ENCODE data around the gene PLA2G4D.

- TF ChIP-seq CTCF (IDR thresholded peaks at IDR 0.05), result no peak
- no peak for TF ChIP-seq POLR2A (IDR thresholded peaks at IDR 0.05)
These were observed 70.1 kb downstream of the PLA2G4D start for GRCh38 chr15:42024303-42024702.
